Activated T-cell treated with anti-CD3 and anti-CD28 coated beads for 24 hours (primary cell): ENCODE data around the gene SLC34A1.

Experiments
- DNase-seq: peaks from one replicate; pipeline ENCODE4 v3.0.0-alpha.2; 2020; ENCODE audit warnings: low read depth

The SLC34A1 gene

DNA sequence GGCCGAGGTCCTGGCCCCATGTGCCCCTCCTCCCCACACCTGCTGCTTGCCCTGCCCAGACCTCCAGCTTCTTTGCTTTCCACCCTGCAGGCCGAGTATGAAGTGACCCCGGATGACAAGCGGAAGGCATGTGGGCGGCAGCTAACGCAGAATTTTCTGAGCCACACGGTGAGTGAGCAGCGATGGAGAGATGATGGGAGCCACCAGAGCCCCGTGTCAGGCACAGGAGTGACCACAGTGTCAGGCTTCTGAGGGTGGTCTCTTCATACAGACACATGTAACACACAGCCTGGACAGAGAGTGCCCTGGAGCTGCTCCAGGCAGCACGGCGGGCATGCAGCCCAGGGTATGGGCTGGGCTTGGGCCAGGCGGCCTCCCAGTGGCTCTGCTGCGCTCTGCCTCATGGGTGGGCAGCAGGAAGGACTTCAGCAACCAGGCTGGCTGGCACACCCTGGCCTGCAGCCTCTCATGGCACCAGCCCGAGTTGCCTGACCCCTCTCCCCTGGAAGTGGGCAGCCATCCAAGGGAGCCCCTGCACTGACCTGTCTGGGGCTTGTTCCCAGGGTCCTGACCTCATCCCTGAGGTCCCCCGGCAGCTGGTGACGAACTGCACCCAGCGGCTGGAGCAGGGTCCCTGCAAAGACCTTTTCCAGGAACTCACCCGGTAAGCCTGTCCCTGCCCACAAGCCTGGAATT, 48.1 kb downstream of the SLC34A1 start:
- DNase-seq, result no peak

DNA sequence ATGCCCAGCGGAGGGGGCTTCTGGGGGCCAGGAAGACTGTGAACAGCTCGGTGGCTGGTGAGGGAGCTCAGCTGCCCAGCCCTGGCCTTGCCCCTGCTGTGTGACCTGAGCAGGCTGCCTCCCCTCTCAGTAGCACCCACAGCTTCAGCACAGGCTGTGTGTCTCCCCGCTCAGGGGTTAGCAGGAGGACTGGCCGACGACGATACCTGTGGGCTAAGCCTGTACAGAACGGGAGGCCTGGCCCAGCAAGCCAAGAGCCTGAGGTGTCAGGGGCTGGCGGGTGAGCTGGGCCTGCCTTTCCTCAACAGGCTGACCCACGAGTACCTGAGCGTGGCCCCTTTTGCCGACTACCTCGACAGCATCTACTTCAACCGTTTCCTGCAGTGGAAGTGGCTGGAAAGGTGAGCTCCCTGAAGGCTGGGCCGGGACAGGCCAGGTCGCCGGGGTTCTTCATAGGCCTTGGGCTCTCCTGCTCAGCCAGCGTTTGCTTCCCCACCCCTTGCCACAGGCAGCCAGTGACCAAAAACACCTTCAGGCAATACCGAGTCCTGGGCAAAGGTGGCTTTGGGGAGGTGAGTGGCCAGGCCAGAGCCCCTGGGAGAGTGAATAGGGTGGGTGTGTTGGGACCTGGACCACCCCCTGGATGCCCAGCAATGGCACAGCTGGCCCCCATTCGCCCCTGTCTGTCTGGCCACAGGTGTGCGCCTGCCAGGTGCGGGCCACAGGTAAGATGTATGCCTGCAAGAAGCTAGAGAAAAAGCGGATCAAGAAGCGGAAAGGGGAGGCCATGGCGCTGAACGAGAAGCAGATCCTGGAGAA, 48.8 kb downstream of the SLC34A1 start:
- no peak for DNase-seq

DNA sequence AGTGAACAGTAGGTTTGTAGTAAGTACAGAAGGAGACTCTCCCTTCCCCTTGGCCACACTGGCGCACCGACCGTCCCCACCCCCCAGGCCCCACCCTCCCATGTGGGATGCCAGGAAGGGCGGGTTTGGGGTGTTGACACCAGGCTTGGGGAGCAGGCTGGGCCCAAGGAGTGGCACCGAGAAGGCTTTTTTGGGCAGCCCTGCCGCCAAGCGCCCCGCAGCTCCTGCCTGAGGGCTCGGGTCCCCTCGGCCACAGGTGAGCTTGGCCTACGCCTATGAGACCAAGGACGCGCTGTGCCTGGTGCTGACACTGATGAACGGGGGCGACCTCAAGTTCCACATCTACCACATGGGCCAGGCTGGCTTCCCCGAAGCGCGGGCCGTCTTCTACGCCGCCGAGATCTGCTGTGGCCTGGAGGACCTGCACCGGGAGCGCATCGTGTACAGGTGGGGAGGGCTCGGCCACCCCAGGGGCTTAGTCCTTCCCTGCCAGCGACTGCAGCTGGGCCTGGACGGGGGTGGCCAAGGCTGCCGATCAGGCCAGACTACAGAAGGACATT, 49.5 kb downstream of the SLC34A1 start:
- DNase-seq, result no peak

- DNase-seq, result peak; percentile 56
Observed at GRCh38 chr5:177434437-177434836, 50.2 kb downstream of the SLC34A1 start.

GRCh38 chr5:177434942-177435738, 50.9 kb downstream of the SLC34A1 start:
- DNase-seq, result no peak

- no peak for DNase-seq
Observed at GRCh38 chr5:177435847-177436536, 51.8 kb downstream of the SLC34A1 start.

DNA sequence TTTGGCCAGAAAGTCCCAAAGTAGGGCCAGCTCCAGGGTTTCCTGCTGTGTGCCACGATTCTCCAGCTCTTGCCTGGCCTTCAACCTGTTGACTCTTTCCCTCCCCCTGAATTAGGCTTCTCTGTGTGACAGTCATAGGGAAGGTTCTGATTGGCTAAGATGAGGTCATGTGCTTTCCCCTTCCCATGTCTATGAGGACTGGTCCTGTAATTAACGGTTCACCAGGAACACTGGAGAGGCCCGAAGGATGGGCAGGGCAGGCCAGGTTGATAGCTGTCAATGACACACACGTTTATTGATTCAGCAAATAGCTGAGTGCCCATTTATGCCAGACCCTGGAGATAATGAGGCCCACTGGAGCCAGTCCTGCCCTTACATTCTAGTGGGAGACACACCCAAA, 53.4 kb downstream of the SLC34A1 start:
- no peak for DNase-seq

DNA sequence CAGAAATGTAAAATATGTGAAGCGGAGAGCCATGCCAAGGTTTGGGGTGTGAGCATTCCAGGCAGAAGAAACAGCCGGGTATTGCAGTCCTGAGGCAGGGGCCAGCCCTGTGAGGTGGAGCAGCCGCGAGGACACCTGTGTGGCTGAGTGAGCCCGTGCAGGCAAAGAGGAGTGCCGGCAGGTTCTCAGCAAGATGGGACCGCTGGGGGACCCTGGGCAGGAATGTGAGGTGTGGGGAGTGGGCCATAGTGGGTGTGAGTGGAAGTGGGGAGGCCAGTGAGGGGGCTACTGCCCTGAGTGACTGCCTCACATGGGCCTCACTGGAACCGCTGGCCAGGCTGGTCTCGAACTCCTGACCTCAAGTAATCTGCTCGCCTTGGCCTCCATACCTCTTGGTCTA, 54.2 kb downstream of the SLC34A1 start:
- DNase-seq, result no peak

GRCh38 chr5:177439518-177440053, 55.4 kb downstream of the SLC34A1 start:
- no peak for DNase-seq

DNA sequence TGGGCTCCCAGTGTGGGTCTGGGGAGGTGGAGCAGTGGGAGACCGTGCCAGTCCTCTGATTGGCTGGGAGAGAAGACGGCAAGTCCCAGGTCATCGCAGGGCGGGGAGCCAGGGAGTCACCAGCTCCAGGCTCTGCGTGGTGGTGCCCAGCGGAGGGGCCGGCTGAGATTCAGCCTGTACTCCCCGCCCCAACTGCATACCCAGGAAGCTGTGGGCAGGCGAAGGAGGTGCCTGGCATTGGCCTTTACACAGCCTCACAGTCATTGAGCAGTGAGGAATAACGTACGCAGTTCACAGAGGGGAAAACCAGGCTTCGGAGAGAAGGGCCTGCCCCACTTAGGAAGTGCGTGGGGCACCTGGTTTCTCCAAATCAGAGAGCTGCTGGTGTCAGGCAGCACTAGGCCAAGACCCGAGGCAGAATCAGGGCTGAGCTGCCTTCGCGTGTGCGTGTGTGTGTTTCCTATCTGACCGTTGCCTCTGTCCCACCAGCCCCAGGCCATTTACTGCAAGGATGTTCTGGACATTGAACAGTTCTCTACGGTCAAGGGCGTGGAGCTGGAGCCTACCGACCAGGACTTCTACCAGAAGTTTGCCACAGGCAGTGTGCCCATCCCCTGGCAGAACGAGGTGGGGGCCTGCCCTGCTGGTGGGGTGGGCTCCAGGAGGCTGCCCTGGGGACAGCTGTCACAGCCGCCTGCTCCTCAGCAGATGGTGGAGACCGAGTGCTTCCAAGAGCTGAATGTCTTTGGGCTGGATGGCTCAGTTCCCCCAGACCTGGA, 56.2 kb downstream of the SLC34A1 start:
- peak; percentile 39 for DNase-seq

- DNase-seq, result no peak
Observed at GRCh38 chr5:177440990-177441780, 57.0 kb downstream of the SLC34A1 start.

GRCh38 chr5:177442066-177442826, 58.0 kb downstream of the SLC34A1 start:
- DNase-seq, result no peak

DNA sequence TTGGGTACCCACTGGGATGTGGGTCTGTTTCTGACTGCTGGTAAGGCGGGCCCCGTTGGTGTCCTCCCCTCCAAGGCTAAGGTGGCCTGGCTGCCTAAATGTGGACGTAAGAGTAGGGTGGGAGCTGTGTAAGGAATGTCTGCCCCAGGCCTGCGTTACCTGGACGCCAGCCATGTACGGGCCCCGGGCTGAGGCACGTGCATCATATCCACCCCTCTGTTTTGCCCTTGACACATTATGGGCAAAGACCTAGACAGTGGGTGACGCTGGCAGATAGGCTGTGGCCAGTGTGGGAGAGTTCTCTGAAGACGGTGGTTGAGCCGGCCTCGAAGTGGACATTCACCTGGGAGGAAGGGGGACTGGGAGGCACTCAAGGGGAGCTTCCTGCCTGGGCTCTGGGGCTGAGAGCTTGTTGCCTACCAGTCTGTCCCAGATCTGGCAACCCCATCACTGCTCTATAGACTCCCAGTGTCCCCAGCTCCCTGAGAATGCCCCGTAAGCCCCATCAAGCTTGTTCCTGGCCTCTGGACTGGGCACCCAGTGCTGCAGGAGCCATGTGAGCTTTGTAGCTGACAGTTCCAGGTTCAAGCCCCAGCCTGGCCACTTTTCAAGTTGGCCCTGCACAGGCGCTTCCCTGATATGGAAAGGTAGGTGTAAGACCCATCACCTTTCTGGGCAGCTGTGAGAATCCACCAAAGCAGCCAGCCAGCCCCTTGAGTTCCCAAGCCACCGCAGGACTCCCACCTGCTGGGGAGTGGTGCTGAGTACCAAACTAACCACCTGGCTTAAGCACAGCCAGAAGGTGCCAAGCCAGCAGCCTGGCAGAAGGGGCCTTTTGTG, 59.1 kb downstream of the SLC34A1 start:
- no peak for DNase-seq

- no peak for DNase-seq
Observed at GRCh38 chr5:177444106-177445051, 60.1 kb downstream of the SLC34A1 start.

- peak; percentile 20 for DNase-seq
Observed at GRCh38 chr5:177445052-177445916, 61.0 kb downstream of the SLC34A1 start.

DNA sequence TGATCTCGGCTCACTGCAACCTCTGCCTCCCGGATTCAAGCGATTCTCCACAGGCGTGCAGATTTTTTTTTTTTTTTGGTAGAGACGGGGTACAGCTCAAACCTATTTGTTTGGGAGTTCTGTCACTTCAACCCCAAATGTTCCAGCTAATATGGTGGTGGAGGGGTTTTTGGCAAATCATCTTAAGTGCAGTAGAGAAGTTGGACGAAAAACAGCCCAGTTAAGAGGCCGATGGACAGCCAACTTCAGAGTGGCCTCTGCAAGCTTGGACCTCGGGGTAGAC, 61.6 kb downstream of the SLC34A1 start:
- no peak for DNase-seq
